Tracheal epithelial cell (primary cell): ENCODE data around the gene TIMM17A. TPM values are rescaled to one million over a fixed set of nuclear protein-coding genes. Genes with fewer than 3 reads are reported as not detected.

Experiments used
- total RNA-seq: library from RNA; depleted of rRNA; stranded (reverse); fragments of >200 nt; gene quantifications from 2 replicates; pipeline ENCODE4 v1.2.1, GENCODE V29; 2014

TIMM17A gene
- total RNA-seq = 43.3 and 57.8 TPM in 2 replicates

DNA sequence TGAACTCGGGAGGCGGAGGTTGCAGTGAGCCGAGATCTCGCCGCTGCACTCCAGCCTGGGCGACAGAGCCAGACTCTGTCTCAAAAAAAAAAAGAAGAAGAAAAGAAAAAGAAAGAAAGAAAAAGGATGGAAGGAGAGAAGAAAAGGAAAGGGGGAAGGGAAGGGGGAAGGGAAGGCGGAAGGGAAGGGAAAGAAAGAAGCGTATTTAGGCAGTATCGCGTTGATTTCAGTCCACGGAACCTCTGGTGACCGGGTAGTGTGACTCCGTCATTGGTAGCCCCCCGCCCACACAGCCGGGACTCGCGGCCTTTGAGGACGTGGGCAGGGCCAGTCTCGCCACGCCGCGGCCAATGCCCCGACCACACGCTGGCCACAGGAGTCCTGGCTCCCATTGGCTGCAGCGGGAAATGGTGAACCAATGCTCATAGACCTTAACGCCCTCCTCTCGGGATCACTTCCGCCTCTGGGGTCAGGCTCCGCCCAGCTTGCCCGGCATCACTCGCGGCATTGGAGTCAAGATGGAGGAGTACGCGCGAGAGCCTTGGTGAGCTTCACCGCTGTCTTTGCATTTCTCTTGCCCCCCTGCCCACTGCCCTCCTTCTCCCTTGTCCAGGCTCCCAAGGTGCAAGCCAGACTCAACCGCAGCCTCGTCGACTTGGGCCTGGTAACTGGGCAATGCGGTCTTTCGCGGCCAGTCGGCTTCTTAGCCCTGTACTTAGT is at the start of gene TIMM17A:
TSS of gene TIMM17A (plus strand) at position 495 of the 720 bp plus-strand sequence. CDS start at position 519, 24 bp downstream.

DNA sequence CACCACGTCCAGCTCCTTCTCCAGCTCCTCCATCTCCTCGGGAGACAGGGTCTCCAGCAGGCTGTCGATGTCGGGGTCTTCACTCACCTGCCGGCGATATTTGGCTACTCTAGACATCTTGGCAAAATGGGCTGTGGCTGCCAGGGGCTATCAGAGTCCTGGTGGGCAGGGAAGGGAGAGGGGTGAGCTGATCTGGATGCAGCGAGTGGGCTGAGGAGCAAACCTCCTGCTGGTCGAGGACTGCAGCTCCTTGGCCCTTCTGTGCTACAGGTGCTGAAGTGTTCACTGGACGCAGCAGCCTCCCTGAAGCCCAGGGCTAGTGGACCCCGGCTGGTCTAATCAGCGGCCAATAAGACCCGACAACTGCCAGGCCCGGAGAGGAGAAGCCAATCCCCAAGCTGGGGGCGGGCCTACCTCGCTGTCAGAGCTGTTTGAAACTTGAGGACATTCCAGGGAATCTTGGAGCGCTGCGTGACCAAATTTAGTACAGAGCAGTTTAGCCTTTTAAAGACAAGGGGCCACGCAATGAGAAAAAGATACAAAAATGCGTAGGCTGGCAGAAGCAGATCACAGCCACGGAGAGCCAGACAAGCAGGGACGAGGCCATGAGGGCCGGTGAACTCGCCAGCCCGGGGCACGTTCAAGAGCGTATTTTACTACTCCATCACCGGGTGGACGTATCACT is 8.9 kb upstream of the TIMM17A start, which contains the start of gene LMOD1:
TSS of gene LMOD1 (minus strand) at position 325 of the 685 bp plus-strand sequence. CDS start at position 117, 208 bp downstream.

DNA sequence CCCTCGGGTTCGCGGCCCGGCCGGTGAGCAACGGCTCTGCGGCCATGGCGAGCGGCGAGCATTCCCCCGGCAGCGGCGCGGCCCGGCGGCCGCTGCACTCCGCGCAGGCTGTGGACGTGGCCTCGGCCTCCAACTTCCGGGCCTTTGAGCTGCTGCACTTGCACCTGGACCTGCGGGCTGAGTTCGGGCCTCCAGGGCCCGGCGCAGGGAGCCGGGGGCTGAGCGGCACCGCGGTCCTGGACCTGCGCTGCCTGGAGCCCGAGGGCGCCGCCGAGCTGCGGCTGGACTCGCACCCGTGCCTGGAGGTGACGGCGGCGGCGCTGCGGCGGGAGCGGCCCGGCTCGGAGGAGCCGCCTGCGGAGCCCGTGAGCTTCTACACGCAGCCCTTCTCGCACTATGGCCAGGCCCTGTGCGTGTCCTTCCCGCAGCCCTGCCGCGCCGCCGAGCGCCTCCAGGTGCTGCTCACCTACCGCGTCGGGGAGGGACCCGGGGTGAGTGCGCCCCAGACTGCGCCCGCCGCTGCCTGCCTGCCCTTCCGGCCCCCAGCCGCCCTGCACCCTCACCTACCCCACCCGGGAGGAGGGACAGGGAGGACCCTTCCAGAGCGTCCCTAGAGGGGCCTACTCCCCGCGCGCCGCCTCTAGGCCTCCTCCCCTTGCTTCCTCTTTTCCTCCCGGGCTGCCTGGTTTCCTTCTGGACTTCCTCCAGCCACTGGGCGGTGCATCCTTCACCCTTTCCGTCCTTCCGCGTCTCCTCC is 27.5 kb downstream of the TIMM17A start, which contains the start of gene RNPEP:
TSS of gene RNPEP (plus strand) at position 26 of the 757 bp plus-strand sequence. CDS start at position 45, 19 bp downstream.

DNA sequence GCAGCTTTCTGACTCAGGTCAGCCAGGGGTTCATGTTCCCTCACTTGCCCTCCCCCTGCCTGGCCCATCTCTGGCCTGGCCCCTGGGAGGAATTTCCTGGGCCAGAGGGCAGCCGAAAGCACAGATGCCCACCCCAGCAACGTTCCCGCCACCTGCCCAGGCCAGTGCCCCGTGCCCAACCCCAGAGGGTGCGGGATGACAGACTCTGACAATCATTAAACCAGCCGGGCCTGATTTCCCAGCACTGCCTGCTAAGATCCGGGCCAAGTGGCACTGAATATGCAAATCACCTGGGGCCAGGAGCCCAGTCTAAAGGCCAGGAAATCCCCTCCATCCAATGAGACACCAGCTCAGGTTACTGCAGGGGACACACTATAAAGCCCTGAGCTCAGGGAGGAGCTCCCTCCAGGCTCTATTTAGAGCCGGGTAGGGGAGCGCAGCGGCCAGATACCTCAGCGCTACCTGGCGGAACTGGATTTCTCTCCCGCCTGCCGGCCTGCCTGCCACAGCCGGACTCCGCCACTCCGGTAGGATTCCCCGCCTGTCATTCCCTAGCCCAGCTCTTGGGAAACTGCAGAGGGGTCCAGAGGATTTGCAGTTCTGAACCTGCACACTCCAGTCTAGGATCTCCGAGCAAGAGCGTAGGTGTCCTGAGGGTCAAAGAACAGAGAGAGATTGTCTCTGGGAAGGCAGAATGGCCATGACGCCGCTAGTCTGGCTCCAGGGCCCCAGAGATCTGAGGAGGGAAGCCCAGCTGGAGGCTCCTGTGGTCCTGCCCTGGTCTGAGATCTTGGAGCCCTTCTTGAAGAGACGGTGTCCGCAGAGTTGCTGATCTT is 55.1 kb downstream of the TIMM17A start, which contains the start of gene ELF3:
TSS of gene ELF3 (plus strand) at position 408 of the 836 bp plus-strand sequence. CDS start 550 bp downstream, outside the sequence.

Other genes with a start within 250 kb of the TIMM17A start
- 11.3 and 13.0 TPM in 2 replicates for gene IPO9, start 126.3 kb upstream of the TIMM17A start, total RNA-seq
- gene SHISA4, start 66.6 kb upstream of the TIMM17A start, total RNA-seq = 8.7 and 10.9 TPM in 2 replicates
- gene LMOD1, start 9.0 kb upstream of the TIMM17A start, total RNA-seq = not detected in 2 replicates
- gene RNPEP, start 27.1 kb downstream of the TIMM17A start, total RNA-seq = 93.3 and 109 TPM in 2 replicates
- gene ELF3, start 55.1 kb downstream of the TIMM17A start, total RNA-seq = 77.4 and 79.1 TPM in 2 replicates
- gene GPR37L1, start 167.4 kb downstream of the TIMM17A start, total RNA-seq = under 0.01 TPM in 1 of 2 replicates, not detected in the other
- 30.1 and 44.3 TPM in 2 replicates for gene ARL8A, start 189.2 kb downstream of the TIMM17A start, total RNA-seq
- gene PTPN7, start 205.1 kb downstream of the TIMM17A start, total RNA-seq = not detected in 2 replicates
- not detected in 2 replicates for gene LGR6, start 238.3 kb downstream of the TIMM17A start, total RNA-seq